ENCODE data around the gene NAA80. TPM values are rescaled to one million over a fixed set of nuclear protein-coding genes. Genes with fewer than 3 reads are reported as not detected.

NAA80 gene
- total RNA-seq, 1 experiment from 2014 or later, result 6.0 TPM

GRCh38 chr3:50325113-50325480, 25.9 kb upstream of the NAA80 start:
- Histone ChIP-seq H3K4me2 (ENCODE audit: insufficient read depth, insufficient read length, low read length) (no peak overlapping the region), H2AFZ (ENCODE audit: low read length) (no peak overlapping the region), H2BK120ac (ENCODE audit: low read depth, low read length, poor library complexity, severe bottlenecking) (no peak overlapping the region), H3K4ac (ENCODE audit: low read depth, low read length) (no peak overlapping the region), H2BK15ac (ENCODE audit: low read depth, low read length) (no peak overlapping the region), H3T11ph (ENCODE audit: low read length) (no peak overlapping the region), H3K14ac (ENCODE audit: insufficient read depth, low read length) (no peak overlapping the region), H4K20me1 (ENCODE audit: control insufficient read depth, insufficient read depth, insufficient read length) (no peaks in the 10 kb centered on the region), H2BK20ac (ENCODE audit: low read depth, low read length, poor library complexity, severe bottlenecking) (no peak overlapping the region), H3K23me2 (ENCODE audit: insufficient read length, low read depth, low read length, poor library complexity, severe bottlenecking) (peaks cover 24% of the 10 kb centered on the region), H4K91ac (ENCODE audit: insufficient read length, low read depth, low read length) (no peak overlapping the region), H3K4me1 (ENCODE audit: insufficient read depth, low read length) (peaks cover 6% of the 10 kb centered on the region; the same call in 1 of the 2 replicates), H3K79me2 (ENCODE audit: insufficient read depth, low read length) (peaks cover 8% of the 10 kb centered on the region; the same call in 1 of the 2 replicates), H2BK12ac (ENCODE audit: insufficient read length, low read depth, low read length) (no peak overlapping the region), H4K8ac (replicated peaks; ENCODE audit: insufficient read length, low read depth, low read length) (no peak overlapping the region), H3K9ac (ENCODE audit: extremely low read depth, insufficient read length, low read length) (no peak overlapping the region), H4K5ac (ENCODE audit: insufficient read length, low read depth, low read length) (no peak overlapping the region), H3K27me3 (ENCODE audit: insufficient read depth, low read length) (no peaks in the 10 kb centered on the region), H3K27ac (ENCODE audit: insufficient read length, low read depth, low read length) (no peak overlapping the region), H2AK5ac (ENCODE audit: insufficient read length, low read length) (no peak overlapping the region), H2BK5ac (ENCODE audit: insufficient read length, low read length) (no peak overlapping the region), H3K9me3 (ENCODE audit: control insufficient read depth, low read depth, low read length) (no peaks in the 10 kb centered on the region), H3K56ac (ENCODE audit: insufficient read length, low read depth, low read length) (no peak overlapping the region), H3K18ac (ENCODE audit: insufficient read length, low read depth, low read length) (no peak overlapping the region), H3K79me1 (ENCODE audit: insufficient read depth, low read depth, low read length, poor library complexity, severe bottlenecking) (peaks cover 6% of the 10 kb centered on the region), H3K23ac (ENCODE audit: insufficient read length, low read depth, low read length) (no peak overlapping the region)
- Mint-ChIP-seq H3K4me1 (peaks cover 20 to 36% of the 10 kb centered on the region in 2 experiments), H3K27ac (no peak overlapping the region), H3K36me3 (ENCODE audit: insufficient read depth in 1 of 3, low read depth in 3 of 3) (peaks cover 16 to 34% (median 19%) of the 10 kb centered on the region in 3 experiments), H3K4me3 (no peak overlapping the region), H3K27me3 (ENCODE audit: low read depth) (no peaks in the 10 kb centered on the region; the same call in 1 of the 2 replicates), H3K9me3 (no peaks in the 10 kb centered on the region)
- no CpG with 5 or more reads among the region's 2 CpGs for WGBS (ENCODE audit: extremely low coverage, insufficient read length, low lambda C conversion rate)
- no peak for TF ChIP-seq CTCF (conservative IDR thresholded peaks at IDR 0.05)
- DNase-seq, result no peak

Data from H9 (cell line).